Fibroblast of skin of right biceps (primary cell): ENCODE results near the gene ZNF609.

ENCODE experiments used
- DNase-seq: peaks from one replicate; pipeline ENCODE4 v3.0.0-alpha.2; 2013

Gene ZNF609

DNA sequence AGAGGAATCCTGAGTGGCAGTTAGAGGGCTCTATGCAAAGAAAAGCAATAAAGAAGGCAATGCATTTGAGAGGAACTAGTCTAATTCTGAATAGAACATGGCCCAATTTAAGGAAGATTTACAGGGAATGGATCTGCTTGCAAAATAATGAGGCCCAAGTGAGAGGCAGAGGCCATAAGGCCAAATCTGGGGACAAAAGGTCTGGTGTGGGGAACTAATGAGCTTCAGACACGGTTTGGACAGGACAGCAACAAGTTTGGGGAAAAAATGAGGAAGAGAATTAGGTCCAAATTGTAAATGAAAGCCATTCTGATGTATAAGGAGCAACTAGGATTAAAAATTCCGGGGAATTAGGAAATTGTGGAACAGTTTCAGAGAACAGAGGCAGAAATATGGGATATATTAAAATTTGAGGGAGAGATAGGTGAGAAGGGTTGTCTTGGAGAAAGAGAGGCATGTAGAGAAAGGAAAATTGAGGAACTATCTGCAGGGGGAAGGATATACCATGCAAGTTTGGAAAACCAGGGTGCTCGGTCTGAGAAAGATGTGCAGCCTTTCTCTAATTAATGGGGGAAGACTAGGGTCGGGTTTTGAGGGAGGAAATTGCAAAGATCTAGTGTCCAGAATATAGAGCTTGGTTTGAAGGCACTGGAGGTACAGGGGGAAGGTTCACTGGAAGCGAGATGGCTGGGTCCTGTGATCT, 241.3 kb downstream of the ZNF609 start:
- no peak for DNase-seq

DNA sequence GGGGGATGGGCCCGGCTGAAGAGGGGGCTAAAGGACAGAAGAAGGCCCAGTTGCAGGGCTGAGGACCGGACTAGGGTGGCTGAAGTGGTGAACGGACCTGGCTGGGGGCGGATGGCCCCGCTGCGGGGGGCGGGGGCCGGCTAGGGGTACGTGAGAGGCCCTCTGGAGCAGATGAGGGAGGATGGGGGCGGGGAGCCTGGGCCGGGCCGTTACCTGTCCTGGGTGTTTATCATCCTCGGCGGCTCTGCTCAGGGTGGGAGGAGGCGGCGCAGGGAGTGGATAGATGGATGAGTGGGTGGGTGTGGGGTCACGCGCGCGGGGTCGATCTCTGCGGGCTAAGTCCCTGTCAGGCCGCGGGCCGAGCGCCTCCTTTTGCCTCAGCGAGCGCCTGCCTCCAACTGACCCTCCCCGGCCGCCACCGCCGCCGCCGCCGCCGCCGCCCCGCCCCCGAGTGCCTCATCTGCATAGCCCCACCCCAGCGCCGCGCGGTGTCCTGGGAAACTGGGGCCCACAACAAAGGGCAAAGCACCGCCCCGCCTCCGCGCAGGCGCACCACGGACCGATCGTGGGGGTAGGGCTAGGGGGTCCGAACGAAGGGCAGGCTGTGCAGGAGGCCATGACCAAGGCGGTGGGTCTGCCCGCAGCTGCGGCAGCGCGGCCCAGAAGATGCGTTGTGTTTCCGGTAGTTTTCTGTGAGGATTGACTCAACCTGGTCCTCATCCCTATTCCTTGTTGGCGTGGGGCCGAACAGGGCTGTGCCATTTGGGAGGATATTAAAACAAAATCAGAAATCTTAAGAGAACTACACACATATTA, 242.6 kb downstream of the ZNF609 start:
- DNase-seq: peak; percentile 94

DNA sequence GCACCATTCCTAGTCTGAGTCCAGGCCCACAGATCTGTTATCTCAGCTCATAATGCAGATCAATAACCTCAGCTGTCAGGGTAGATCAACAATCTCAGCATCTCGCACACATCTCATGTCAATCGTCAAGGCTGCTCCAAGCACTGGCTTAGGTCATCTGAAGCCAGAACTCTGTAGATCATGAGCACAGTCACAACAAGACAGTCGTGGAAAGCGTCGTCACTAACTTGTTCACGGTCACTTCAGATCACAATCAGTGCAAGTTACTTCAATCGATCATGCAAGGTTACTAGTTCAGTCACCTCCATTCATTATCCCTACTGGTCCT, 243.2 kb downstream of the ZNF609 start:
- no peak for DNase-seq

DNA sequence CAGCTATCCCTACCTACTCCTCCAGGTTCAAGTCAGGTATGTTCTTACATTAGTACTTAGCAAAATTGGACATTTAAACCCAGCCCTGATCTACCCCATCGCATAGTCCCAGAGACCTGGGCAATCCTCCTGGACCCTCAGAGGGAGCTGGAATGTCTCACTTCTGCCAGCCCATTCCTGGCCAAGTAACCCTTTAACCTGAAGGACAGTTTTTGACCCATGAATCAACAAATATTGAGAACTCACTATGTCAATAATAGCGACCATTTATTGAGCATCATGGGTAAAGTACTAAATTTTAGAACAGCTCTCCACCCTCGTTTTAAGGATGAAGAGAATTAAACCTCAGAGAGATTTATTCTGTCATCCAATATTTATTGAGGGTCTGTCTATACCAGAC, 244.6 kb downstream of the ZNF609 start:
- no peak for DNase-seq

DNA sequence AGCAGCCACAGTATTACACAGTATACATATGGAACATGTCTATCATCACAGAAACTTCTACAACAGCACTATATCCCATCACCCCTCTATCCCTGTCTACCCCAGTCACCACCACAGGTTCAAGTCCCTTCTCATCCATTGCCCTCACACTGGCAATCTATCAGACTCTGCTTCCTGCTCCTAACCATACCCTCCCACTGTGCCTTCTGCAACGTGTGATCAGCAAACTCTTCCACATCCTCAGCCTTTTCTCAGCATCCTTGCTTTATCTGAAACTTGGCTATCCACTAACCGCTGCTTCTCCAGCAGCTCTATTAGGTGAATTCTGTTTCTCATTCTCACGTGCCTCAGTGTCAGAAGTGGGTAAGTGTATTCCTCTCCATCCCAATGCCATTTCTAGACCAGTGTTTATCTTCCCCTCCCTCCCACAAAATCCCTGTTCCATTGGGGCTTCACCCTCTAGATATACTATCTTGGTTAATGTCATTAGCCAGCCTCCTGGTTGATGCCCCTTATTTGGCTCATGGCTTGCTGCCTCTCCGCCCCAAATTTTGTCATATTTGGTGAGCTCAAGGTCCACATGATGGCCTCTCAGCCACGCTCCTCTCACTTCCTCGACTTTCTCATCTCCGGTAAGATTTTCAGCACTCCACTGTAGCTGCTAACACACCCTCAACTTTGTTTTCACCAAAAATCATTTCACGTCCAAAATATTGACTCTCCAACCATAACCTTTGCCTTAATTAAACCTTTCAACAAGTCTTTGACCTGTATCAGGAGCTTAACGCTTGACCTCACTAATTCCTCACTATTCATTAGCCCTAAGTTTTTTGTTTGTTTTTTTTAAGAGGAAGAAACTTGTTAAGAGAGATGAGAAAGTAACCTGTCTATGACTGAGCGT, 245.9 kb downstream of the ZNF609 start:
- no peak for DNase-seq

DNA sequence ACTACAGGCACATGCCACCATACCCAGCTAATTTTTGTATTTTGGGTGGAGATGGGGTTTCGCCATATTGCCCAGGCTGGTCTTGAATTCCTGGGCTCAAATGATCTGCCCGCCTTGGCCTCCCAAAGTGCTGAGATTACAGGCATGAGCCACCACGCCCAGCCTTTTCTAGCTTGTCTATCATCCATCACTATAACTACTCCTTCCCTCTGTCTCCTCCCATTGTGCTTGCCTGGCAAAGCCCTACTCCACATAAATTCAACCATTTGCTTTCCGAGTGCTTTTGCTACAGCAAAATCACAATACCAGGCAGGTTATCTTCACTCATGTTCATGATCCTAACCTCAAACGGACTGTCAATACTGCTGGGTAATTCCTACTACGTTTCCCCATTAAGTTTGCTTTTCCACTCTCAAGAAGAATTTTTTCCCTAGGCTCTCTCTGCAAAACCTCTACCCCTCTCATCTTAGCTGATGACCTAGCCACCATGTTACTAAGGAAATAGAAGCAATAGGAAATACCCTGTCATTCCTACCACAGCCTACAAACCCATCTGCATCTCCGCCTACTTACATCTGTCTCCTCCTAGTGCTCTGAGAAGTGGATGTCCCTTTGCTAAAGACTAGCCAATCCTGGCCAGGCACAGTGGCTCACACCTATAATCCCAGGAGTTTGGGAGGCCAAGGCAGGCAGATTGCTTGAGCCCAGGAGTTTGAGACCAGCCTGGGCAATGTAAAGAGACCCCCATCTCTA, 250.5 kb downstream of the ZNF609 start:
- DNase-seq: no peak

DNA sequence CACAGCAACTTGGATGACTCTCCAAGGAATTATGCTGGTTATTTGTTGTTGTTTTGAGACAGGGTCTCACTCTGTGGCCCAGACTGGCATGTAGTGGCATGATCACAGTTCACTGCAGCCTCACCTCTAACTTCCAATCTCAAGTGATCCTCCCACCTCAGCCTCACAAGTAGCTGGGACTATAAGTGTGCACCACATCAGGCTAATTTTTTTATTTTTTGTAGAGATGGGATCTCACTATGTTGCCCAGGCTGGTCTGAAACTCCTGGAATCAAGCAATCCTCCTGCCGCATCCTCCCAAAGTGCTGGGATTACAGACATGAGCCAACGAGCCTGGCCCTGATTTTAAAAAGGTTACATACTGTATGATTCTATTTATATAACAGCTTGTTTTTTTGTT, 252.0 kb downstream of the ZNF609 start:
- no peak for DNase-seq

DNA sequence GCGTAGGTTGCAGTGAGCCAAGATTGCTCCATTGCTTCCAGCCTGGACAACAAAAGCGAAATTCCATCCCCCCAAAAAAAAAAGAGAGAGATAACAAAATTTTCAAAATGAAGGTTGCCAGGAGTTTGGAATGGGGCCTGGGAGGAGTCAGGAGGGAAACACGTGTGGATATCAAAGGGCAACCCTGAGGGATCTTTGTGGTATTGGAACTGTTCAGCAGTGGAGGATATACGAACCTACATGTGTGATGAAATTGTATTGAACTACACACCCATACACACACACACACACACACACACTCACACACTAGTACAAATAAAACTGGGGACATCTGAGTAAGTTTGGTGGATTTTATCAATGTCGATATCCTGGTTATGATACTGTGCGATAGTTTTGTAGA, 253.2 kb downstream of the ZNF609 start:
- DNase-seq: no peak

DNA sequence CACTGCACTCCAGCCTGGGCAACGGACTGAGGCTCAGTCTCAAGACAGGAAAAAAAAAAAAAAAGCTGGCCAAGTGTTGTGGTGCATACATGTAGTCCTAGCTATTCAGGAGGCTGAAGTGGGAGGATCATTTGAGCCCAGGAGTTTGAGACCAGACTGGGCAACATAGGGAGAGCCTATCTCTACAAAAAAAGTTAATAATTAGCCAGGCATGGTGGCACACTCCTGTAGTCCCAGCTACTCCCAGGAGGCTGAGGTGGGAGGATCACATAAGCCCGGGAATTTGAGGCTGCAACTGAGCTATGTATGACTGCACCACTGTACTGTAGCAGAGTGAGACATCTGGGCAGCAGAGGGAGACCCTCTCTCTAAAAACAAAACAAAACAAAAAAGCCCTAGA, 256.1 kb downstream of the ZNF609 start:
- no peak for DNase-seq

DNA sequence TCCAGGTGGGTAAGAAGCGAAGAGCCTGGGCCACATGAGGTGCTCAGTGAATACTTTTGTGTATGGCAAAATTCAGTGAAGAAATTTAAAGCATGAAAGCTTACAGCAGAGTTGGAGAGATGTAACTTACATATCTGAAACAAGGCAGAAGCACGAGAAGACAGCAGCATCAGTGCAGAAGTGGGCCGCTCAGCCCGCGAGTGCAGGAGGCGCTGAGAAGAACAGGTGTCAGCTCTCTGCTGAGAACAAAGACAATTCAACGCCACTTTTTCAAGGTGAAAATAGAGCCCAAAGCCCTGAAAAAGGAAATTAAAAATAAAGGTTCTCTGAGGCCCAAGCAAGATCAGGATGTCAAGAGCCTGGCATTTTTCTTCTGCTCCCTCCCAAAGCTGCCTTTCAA, 256.8 kb downstream of the ZNF609 start:
- no peak for DNase-seq

DNA sequence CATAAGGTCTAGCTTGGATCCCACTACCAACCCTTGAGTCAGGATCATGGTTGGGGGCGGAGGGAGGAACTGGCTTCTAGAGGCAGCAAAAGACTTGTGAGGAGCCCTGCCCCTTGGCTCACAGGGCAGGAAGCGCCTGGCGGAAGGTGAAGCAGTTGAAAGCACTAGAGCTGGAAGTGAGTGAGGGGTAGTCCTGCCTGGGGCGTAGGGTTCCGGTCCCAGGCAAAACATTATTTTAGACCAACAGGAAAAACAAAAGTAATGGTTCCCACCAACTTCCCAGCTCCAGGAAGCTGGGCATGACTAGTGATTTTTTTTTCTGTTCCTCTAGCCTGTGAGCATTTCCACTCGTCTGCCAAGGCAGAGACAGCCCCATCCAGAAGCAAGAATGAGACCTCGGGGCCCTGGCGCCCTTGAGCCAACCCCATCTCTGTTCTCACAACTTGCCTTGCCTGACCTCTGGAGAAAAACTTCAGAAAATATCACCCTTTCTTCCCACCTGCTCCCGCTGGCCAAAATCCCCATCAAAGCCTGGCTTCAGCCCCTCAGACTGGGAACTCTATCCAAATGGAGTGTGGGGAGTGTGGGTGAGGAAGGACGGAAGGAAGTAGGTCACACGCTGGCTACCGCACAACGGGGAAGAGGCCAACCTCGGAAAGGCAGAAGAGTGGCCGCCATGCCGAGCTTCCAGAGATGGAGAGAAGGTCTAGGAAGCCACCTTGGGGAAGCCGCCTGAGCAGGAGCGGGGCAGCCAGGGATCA, 257.5 kb downstream of the ZNF609 start:
- DNase-seq: no peak

DNA sequence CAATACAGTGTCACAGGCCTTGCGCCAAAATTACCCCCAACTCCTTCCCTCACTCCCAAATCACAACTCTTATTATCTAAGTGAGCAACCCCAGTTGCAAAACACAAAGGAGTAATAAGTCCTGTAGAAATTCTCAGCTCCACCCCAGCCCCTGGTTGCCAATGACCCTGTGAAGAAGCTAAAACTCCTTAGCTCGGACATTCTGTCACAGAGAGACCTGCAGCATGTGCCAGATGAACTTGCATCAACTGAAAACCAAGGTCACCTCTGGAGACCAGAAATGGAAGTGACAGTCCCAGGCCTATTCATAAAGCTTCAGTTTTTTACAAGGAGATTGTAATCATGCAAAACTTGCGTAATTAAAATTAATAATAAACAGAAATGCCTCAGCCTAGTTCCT, 259.8 kb downstream of the ZNF609 start:
- DNase-seq: no peak

DNA sequence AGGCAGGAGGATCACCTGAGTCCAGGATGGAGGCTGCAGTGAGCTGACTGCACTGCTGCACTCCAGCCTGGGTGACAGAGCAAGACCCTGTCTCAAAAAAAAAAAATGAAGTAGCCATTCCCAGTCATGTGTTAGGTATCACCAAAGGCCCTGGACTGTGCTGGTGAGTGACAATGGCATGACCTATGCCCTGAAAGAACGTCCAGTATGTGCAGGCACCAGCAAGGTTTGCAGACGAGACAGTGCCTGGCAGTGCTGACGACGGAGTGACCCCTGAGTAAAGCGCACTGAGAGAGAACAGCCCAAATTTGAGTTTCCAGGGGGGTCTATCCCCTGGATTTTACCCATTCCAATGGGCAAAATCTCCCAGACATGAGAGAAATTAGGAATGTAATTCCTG, 269.8 kb downstream of the ZNF609 start:
- DNase-seq: no peak

DNA sequence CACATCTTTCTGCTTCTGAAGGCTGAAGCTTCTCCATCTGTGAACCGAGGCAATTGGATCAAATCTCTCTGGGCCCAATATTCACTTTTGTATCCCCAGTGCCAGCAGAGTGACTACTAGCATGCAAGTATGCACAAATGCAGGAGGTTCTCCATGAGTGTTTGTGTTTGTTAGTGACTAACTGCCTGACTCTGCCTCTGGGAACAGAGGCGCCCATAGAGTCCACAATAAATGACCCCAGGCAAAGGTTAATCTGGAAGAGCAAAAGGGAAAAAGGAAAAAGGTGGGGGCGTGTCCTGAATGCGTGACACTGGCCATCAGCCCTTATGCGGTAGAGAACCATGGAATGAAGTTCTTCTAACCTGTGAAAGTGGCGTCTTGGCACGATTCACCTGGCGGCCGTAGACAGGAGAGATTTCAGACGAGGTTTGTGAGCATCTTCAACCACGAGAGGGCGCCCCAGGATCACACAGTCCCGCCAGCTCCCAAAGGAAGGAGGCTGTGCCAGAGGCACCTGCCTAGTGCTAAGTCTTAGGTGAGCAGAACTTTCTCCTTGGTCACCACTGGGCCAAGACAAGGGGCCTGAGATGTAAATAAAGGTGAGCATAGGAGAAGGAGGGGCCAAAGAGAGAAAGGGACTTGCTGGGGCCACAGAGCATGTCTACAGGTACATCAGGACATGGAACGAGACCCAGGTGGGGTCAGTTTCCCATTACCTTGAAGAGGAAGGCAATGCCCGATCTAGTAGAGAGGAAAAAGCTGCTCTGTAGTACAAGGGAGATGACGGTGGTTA, 270.8 kb downstream of the ZNF609 start:
- peak; percentile 59 for DNase-seq

DNA sequence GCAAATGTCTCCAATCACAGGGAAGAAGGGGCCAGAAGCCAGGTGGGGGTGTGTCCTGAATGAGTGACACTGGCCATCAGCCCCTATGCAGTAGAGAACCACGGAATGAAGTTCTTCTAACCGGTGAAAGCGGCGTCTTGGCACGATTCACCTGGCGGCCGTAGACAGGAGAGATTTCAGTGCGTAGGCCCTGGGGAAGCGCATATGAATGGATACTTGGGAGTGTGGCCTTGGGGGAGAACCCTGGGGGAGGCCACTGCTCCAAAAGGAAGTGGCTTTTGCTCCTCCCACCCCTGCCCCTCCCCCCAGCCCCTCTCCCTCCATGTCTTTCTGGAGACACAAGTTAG, 271.4 kb downstream of the ZNF609 start:
- no peak for DNase-seq

DNA sequence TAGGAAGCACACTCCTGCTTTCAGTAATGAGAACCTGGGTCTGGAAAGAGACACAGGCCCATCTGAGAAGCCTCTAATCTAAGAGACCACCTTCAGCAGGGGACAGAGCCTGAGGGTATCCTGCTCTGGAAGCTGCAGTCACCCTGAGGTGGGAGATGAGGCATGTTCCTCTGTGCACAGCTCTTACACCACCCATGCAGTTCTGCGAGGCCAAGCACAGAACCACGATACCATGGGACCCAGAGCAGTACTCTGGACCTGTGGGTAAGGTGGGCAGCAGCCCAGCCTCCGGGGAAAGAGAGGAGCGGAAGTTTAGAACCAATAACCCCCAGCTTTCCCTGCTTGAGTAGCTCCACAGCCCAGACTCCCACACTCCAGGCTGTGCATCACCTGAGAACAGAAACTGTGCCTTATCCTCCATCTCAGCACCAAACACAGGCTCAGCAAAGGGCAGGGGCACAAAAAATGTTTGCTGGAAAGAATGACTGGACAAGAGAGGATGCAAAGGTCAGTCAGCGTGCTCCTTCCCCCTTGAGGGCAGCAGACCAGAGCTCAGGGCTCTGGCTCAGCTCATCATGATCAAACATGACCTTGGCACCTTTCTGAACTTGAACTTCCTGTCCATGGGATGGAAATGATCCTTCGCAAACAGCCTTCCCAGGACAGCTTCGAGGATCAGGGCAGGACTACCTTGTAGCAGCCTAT, 271.9 kb downstream of the ZNF609 start:
- no peak for DNase-seq
